Right ventricle myocardium superior (tissue), 1 donor: ENCODE measurements around the gene RALB. TPM values are rescaled to one million over a fixed set of nuclear protein-coding genes. Genes with fewer than 3 reads are reported as not detected.

Experiments
- ATAC-seq: fragments of 200-7000 bp; cut with Tn5 transposase; one replicate; pipeline ENCODE4 v1.9.1; 2020; ENCODE audit warnings: mild to moderate bottlenecking; ENCODE audit not compliant: poor library complexity
- DNase-seq: peaks from one replicate; pipeline ENCODE4 v3.0.0-alpha.2; 2020
- intact Hi-C: fragments of 100-400 bp; cut with DNase I; formaldehyde crosslinking; loops from one replicate; pipeline ENCODE4 v1.11.2; 2022
- long read RNA-seq: library from polyadenylated mRNA; unstranded; transcript quantifications from one replicate; pipeline ENCODE4 v2.0.0, GENCODE V29; 2021
- total RNA-seq: library from RNA; stranded (reverse); fragmentation: NEBNext Ultra II Directional; extraction: Animal tissue kit (Norgen Biotek cat#: 25700); gene quantifications from one replicate; pipeline ENCODE4 v1.2.1, GENCODE V29; 2021
- donor health status: DM: no; HTN: yes; CAD: no; lungs with severe emphysema.

The RALB gene
- 48.8 TPM for total RNA-seq
- long read RNA-seq, transcript RALB-201 (5 exons, 2,344 nt), result major isoform, 166 of 272 reads
- long read RNA-seq, transcript RALB-203 (5 exons, 1,252 nt), result minor isoform, 87 of 272 reads
- long read RNA-seq, partial matches to known transcripts, result 8 of 272 reads
- long read RNA-seq, other reads (novel, unspliced or antisense), result 10 of 272 reads

GRCh38 chr2:120252225-120253020 lies at the start of gene RALB:
RALB (plus strand) TSS chr2:120252852; CDS start chr2:120278665, 25,813 bp downstream.
- intact Hi-C loops, result no loop called here
- peak; percentile 100 for DNase-seq

GRCh38 chr2:120203251-120204021 lies 49.2 kb upstream of the RALB start:
- ATAC-seq, result peak; percentile 21
- no peak for DNase-seq
- intact Hi-C loops, result no loop called here

More at GRCh38 chr2:120252225-120253020, at the start of gene RALB:
- ATAC-seq, result peak; percentile 96

- intact Hi-C loops, result no loop called here
- DNase-seq, result no peak
- ATAC-seq, result peak; percentile 53
These were observed 48.6 kb upstream of the RALB start for GRCh38 chr2:120204022-120204405.

GRCh38 chr2:120204417-120204816 lies 48.2 kb upstream of the RALB start:
- DNase-seq, result no peak
- peak; percentile 12 for ATAC-seq
- intact Hi-C loops, result no loop called here

GRCh38 chr2:120204945-120205670 lies 47.5 kb upstream of the RALB start:
- no peak for ATAC-seq
- no peak for DNase-seq
- intact Hi-C loops, result no loop called here

GRCh38 chr2:120206022-120206581 lies 46.5 kb upstream of the RALB start:
- ATAC-seq, result no peak

GRCh38 chr2:120208381-120209353 lies 44.0 kb upstream of the RALB start:
- intact Hi-C loops, result no loop called here
- ATAC-seq, result no peak
- DNase-seq, result no peak

More at GRCh38 chr2:120206022-120206581, 46.5 kb upstream of the RALB start:
- intact Hi-C loops, result no loop called here
- no peak for DNase-seq

- peak; percentile 36 for ATAC-seq
- intact Hi-C loops, result no loop called here
These were observed 43.0 kb upstream of the RALB start for GRCh38 chr2:120209427-120210269.

GRCh38 chr2:120210270-120210693 lies 42.4 kb upstream of the RALB start:
- ATAC-seq (no peak), DNase-seq (no peak)
- intact Hi-C loops, result no loop called here

More at GRCh38 chr2:120209427-120210269, 43.0 kb upstream of the RALB start:
- no peak for DNase-seq

- intact Hi-C loops, result no loop called here
- no peak for DNase-seq
- ATAC-seq, result no peak
These were observed 34.5 kb upstream of the RALB start for GRCh38 chr2:120218181-120218580.

GRCh38 chr2:120219291-120219690 lies 33.4 kb upstream of the RALB start:
- ATAC-seq, result no peak
- intact Hi-C loops, result no loop called here
- no peak for DNase-seq

- ATAC-seq (no peak), DNase-seq (no peak)
- intact Hi-C loops, result no loop called here
These were observed 32.9 kb upstream of the RALB start for GRCh38 chr2:120219766-120220165.

GRCh38 chr2:120220756-120221155 lies 31.9 kb upstream of the RALB start:
- ATAC-seq (no peak), DNase-seq (no peak)
- intact Hi-C loops, result no loop called here

- intact Hi-C loops, result no loop called here
- ATAC-seq, result no peak
- DNase-seq, result no peak
These were observed 31.0 kb upstream of the RALB start for GRCh38 chr2:120221616-120222015.

GRCh38 chr2:120222186-120223033 lies 30.2 kb upstream of the RALB start:
- DNase-seq (no peak), ATAC-seq (no peak)
- intact Hi-C loops, result no loop called here
